OCI-LY3 (cell line): Measurements from ENCODE around the gene STX1A.

Source experiments
- CTCF ChIP-seq: fragments of 200-600, 300-600 bp; sonication (generic); IDR thresholded peaks from 2 replicates; pipeline ENCODE4 v1.5.1; 2014; ENCODE audit warnings: antibody characterized with exemption, low read length, low read depth
- EZH2phosphoT487 ChIP-seq: fragments of 200-600 bp; shearing (Covaris generic); IDR thresholded peaks from 2 replicates; pipeline ENCODE4 v1.6.1; 2018; ENCODE audit warnings: antibody characterized with exemption, mixed run types, low read depth

GRCh38 chr7:73766556-73767229 is 47.2 kb upstream of the STX1A start:
- TF ChIP-seq CTCF, result no peak
- TF ChIP-seq EZH2phosphoT487, result no peak
